Keratinocyte (primary cell): ENCODE data around the gene YWHAE. TPM values are rescaled to one million over a fixed set of nuclear protein-coding genes. Genes with fewer than 3 reads are reported as not detected.

Experiments used
- DNase-seq: peaks from one replicate; pipeline ENCODE4 v3.0.0-alpha.2; 2011; ENCODE audit warnings: low read depth, missing footprints, low spot score
- FAIRE-seq: peaks from 2 replicates; lab custom pipeline; 2011; peaks lifted over from hg19 to GRCh38; lab: Jason Lieb, UNC
- H2AFZ ChIP-seq: 2 replicates; pipeline ENCODE4 v1.6.0; 2012; ENCODE audit warnings: low read length, control low read depth, inconsistent platforms; ENCODE audit not compliant: control insufficient read depth
- H3K27ac ChIP-seq: 2 replicates; pipeline ENCODE4 v1.5.1; 2011; ENCODE audit warnings: low read length; ENCODE audit not compliant: control insufficient read depth, insufficient read depth
- H3K27me3 ChIP-seq: 3 replicates; pipeline ENCODE4 v1.6.0; 2011; ENCODE audit warnings: low read length; ENCODE audit not compliant: control insufficient read depth, insufficient read depth; ENCODE audit errors: extremely low read depth
- H3K36me3 ChIP-seq, 2 experiments: 2 replicates in 1 of 2; 3 replicates in 1 of 2; pipeline ENCODE4 v1.5.1; 2011; ENCODE audit warnings: low read length in 2 of 2, mild to moderate bottlenecking in 1 of 2; ENCODE audit not compliant: control insufficient read depth in 2 of 2, insufficient read depth in 2 of 2; ENCODE audit errors: extremely low read depth in 1 of 2
- H3K4me1 ChIP-seq: 3 replicates; pipeline ENCODE4 v1.5.1; 2011; ENCODE audit warnings: low read length; ENCODE audit not compliant: control insufficient read depth, insufficient read depth; ENCODE audit errors: extremely low read depth
- H3K4me2 ChIP-seq: 3 replicates; pipeline ENCODE4 v1.6.0; 2011; ENCODE audit warnings: low read depth, low read length; ENCODE audit not compliant: control insufficient read depth, insufficient read depth; ENCODE audit errors: extremely low read depth
- H3K4me3 ChIP-seq, 3 experiments: fragments of 200-600 bp in 1 of 3; sonication (generic) in 1 of 3; 2 replicates in 2 of 3; 3 replicates in 1 of 3; pipeline ENCODE4 v1.5.1; 2011 to 2016; ENCODE audit warnings: low read length in 3 of 3, mild to moderate bottlenecking in 3 of 3, control low read depth in 2 of 3, inconsistent platforms in 1 of 3, low read depth in 1 of 3, mixed read lengths in 1 of 3, mixed run types in 1 of 3, moderate library complexity in 1 of 3; ENCODE audit not compliant: control insufficient read depth in 2 of 3, insufficient read depth in 2 of 3; ENCODE audit errors: extremely low read depth in 1 of 3
- H3K79me2 ChIP-seq: 2 replicates; pipeline ENCODE4 v1.6.0; 2012; ENCODE audit warnings: low read length; ENCODE audit not compliant: control insufficient read depth, insufficient read depth
- H3K9ac ChIP-seq: 3 replicates; pipeline ENCODE4 v1.6.0; 2011; ENCODE audit warnings: low read length; ENCODE audit not compliant: control insufficient read depth, insufficient read depth; ENCODE audit errors: extremely low read depth
- H3K9me1 ChIP-seq: 3 replicates; pipeline ENCODE4 v1.6.0; 2011; ENCODE audit warnings: low read length; ENCODE audit not compliant: control insufficient read depth, insufficient read depth; ENCODE audit errors: extremely low read depth
- H3K9me3 ChIP-seq: 2 replicates; pipeline ENCODE4 v1.5.1; 2012; ENCODE audit warnings: low read depth, low read length; ENCODE audit not compliant: control insufficient read depth
- H4K20me1 ChIP-seq: 3 replicates; pipeline ENCODE4 v1.6.0; 2011; ENCODE audit warnings: low read length; ENCODE audit not compliant: control insufficient read depth, insufficient read depth; ENCODE audit errors: extremely low read depth
- CTCF ChIP-seq, 3 experiments: IDR thresholded peaks in 1 of 3; conservative IDR thresholded peaks in 1 of 3; optimal IDR thresholded peaks in 1 of 3; 2 replicates in 2 of 3; 3 replicates in 1 of 3; pipeline versions ENCODE3 to v1.5.1; 2011; ENCODE audit warnings: low read length in 3 of 3, mild to moderate bottlenecking in 3 of 3, moderate library complexity in 2 of 3, control low read depth in 1 of 3, inconsistent platforms in 1 of 3; ENCODE audit not compliant: insufficient read depth in 2 of 3; ENCODE audit errors: extremely low read depth in 1 of 3
- EZH2 ChIP-seq: IDR thresholded peaks from one replicate; pipeline ENCODE4 v1.6.1; 2012; ENCODE audit warnings: inconsistent platforms, mild to moderate bottlenecking, low read length, moderate library complexity
- dilution Hi-C: fragments of 300-500 bp; cut with MboI; formaldehyde crosslinking; loops from one replicate; pipeline ENCODE4 v1.7.0; 2020; ENCODE audit warnings: low sequenced_read_pairs; ENCODE audit not compliant: extremely low pct_ligation_motif_present
- polyA plus RNA-seq, 5 experiments: library from polyadenylated mRNA; depleted of rRNA in 3 of 5; stranded (reverse) in 3 of 5; stranded (forward) in 1 of 5; unstranded in 1 of 5; fragments of >200 nt; gene quantifications; 1 replicate in 1 of 5; 2 replicates in 3 of 5; 3 replicates in 1 of 5; pipeline versions ENCODE4 v1.2.1 to v1.2.3, GENCODE V29; 2011 to 2012; ENCODE audit warnings: missing spikeins in 2 of 5, low read depth in 1 of 5, low replicate concordance in 1 of 5

Gene YWHAE
- polyA plus RNA-seq, 1 donor (not counting 4 experiments of a cell fraction or from before 2014, with no cell fraction given), result 739 TPM

- DNase-seq (no peak), FAIRE-seq (no peak)
- Histone ChIP-seq H3K36me3 (peaks cover 9 to 20% of the 10 kb centered on the region in 2 experiments), H3K4me3 (no peak overlapping the region), H4K20me1 (peaks cover 77% of the 10 kb centered on the region), H3K9me1 (no peaks in the 10 kb centered on the region), H3K4me1 (peaks cover 18% of the 10 kb centered on the region), H3K9me3 (no peaks in the 10 kb centered on the region), H2AFZ (no peak overlapping the region), H3K9ac (no peak overlapping the region), H3K4me2 (no peak overlapping the region), H3K79me2 (peaks cover 100% of the 10 kb centered on the region), H3K27me3 (no peaks in the 10 kb centered on the region), H3K27ac (no peak overlapping the region)
- dilution Hi-C loops, result no loop called here
- TF ChIP-seq EZH2 (no peak), CTCF (optimal IDR thresholded peaks at IDR 0.05 in 1 of 3, IDR thresholded peaks at IDR 0.05 in 1 of 3, conservative IDR thresholded peaks at IDR 0.05 in 1 of 3; ENCODE audit: extremely low read depth in 1 of 3, insufficient read depth in 2 of 3, low read length in 3 of 3) (no peak)
Observed at GRCh38 chr17:1368588-1368987, 31.4 kb downstream of the YWHAE start.

- Histone ChIP-seq H3K4me3 (no peak overlapping the region), H3K4me1 (peaks cover 18% of the 10 kb centered on the region), H3K4me2 (no peak overlapping the region), H3K79me2 (peaks cover 100% of the 10 kb centered on the region), H4K20me1 (peaks cover 76% of the 10 kb centered on the region), H3K36me3 (peaks cover 9 to 29% of the 10 kb centered on the region in 2 experiments), H3K27ac (peak overlapping the region; percentile 48), H3K9ac (no peak overlapping the region), H3K9me3 (no peaks in the 10 kb centered on the region), H3K9me1 (no peaks in the 10 kb centered on the region), H2AFZ (no peak overlapping the region), H3K27me3 (no peaks in the 10 kb centered on the region)
- DNase-seq (no peak), FAIRE-seq (no peak)
- TF ChIP-seq CTCF (optimal IDR thresholded peaks at IDR 0.05 in 1 of 3, IDR thresholded peaks at IDR 0.05 in 1 of 3, conservative IDR thresholded peaks at IDR 0.05 in 1 of 3; ENCODE audit: extremely low read depth in 1 of 3, insufficient read depth in 2 of 3, low read length in 3 of 3) (no peak), EZH2 (no peak)
- dilution Hi-C loops, result no loop called here
Observed at GRCh38 chr17:1367351-1367745, 32.7 kb downstream of the YWHAE start.
